OCI-LY1 (cell line): Measurements from ENCODE around the gene KRT80.

ENCODE experiments used
- H2AFZ ChIP-seq: fragments of 200-600 bp; sonication (generic), shearing (Covaris generic); 2 replicates; pipeline ENCODE4 v1.6.0; 2014; ENCODE audit warnings: antibody characterized with exemption, mild to moderate bottlenecking, low read length
- H3F3A ChIP-seq: fragments of 200-600 bp; sonication (generic), shearing (Covaris generic); 2 replicates; pipeline ENCODE4 v1.6.0; 2014; ENCODE audit warnings: mild to moderate bottlenecking, antibody characterized with exemption, low read length, moderate library complexity; ENCODE audit not compliant: insufficient read depth
- H3K27ac ChIP-seq: fragments of 200-600 bp; sonication (generic); 2 replicates; pipeline ENCODE4 v1.5.1; 2014; ENCODE audit warnings: low read length, mixed run types, mild to moderate bottlenecking, low read depth; ENCODE audit not compliant: poor library complexity, severe bottlenecking
- H3K27me3 ChIP-seq: fragments of 200-600 bp; sonication (generic); 2 replicates; pipeline ENCODE4 v1.6.0; 2014; ENCODE audit warnings: antibody characterized with exemption, mild to moderate bottlenecking, low read length, moderate library complexity; ENCODE audit not compliant: insufficient read depth
- H3K36me3 ChIP-seq: fragments of 200-600 bp; sonication (generic); 2 replicates; pipeline ENCODE4 v1.6.1; 2014; ENCODE audit warnings: mild to moderate bottlenecking, antibody characterized with exemption, low read length, moderate library complexity, mixed read lengths; ENCODE audit not compliant: insufficient read depth
- H3K4me1 ChIP-seq: fragments of 200-600 bp; sonication (generic); 2 replicates; pipeline ENCODE4 v1.5.1; 2014; ENCODE audit warnings: mild to moderate bottlenecking, low read length, moderate library complexity; ENCODE audit not compliant: insufficient read depth, severe bottlenecking
- H3K4me2 ChIP-seq: fragments of 200-600 bp; sonication (generic), shearing (Covaris generic); 2 replicates; pipeline ENCODE4 v1.6.1; 2014; ENCODE audit warnings: low read length
- H3K4me3 ChIP-seq: fragments of 200-600 bp; sonication (generic); 2 replicates; pipeline ENCODE4 v1.5.1; 2014; ENCODE audit warnings: low read length, low read depth, mild to moderate bottlenecking, mixed read lengths; ENCODE audit not compliant: poor library complexity, severe bottlenecking
- H3K79me2 ChIP-seq: fragments of 200-600 bp; shearing (Covaris generic); 2 replicates; pipeline ENCODE4 v1.6.1; 2016; ENCODE audit warnings: mixed run types, low read length, mixed read lengths; ENCODE audit not compliant: insufficient read depth
- H3K9ac ChIP-seq: fragments of 200-600 bp; sonication (generic), shearing (Covaris generic); 2 replicates; pipeline ENCODE4 v1.6.1; 2014; ENCODE audit warnings: mild to moderate bottlenecking, low read length, mixed read lengths
- H3K9me2 ChIP-seq: fragments of 200-600 bp; sonication (generic), shearing (Covaris generic); 2 replicates; pipeline ENCODE4 v1.6.1; 2014; ENCODE audit warnings: low read depth, mild to moderate bottlenecking, low read length, mixed read lengths
- H3K9me3 ChIP-seq: fragments of 200-600 bp; shearing (Covaris generic); 2 replicates; pipeline ENCODE4 v1.6.1; 2014; ENCODE audit warnings: low read length, mixed read lengths
- H4K20me1 ChIP-seq: fragments of 200-600 bp; sonication (generic), shearing (Covaris generic); 2 replicates; pipeline ENCODE4 v1.6.0; 2016; ENCODE audit warnings: mild to moderate bottlenecking, low read length; ENCODE audit not compliant: insufficient read depth
- CTCF ChIP-seq: fragments of 200-600 bp; sonication (generic), shearing (Covaris generic); IDR thresholded peaks from 2 replicates; pipeline ENCODE4 v1.5.1; 2017; ENCODE audit warnings: mild to moderate bottlenecking, antibody characterized with exemption, low read length, moderate library complexity, mixed read lengths
- EZH2 ChIP-seq: fragments of 200-600 bp; sonication (generic), shearing (Covaris generic); IDR thresholded peaks from 2 replicates; pipeline ENCODE4 v1.8.0; 2017; ENCODE audit warnings: borderline replicate concordance, mixed run types, mild to moderate bottlenecking, antibody characterized with exemption, low read length, moderate library complexity, mixed read lengths

Gene KRT80

GRCh38 chr12:52227606-52228166 is 35.9 kb upstream of the KRT80 start:
- no peaks in the 10 kb centered on the region for H4K20me1 ChIP-seq
- no peak overlapping the region for H3K9ac ChIP-seq
- H3K4me2 ChIP-seq: no peak overlapping the region
- no peaks in the 10 kb centered on the region for H3K27me3 ChIP-seq
- H3F3A ChIP-seq: no peaks in the 10 kb centered on the region
- no peak overlapping the region for H2AFZ ChIP-seq
- no peaks in the 10 kb centered on the region for H3K9me3 ChIP-seq
- no peak overlapping the region for H3K27ac ChIP-seq
- no peaks in the 10 kb centered on the region for H3K79me2 ChIP-seq
- H3K4me3 ChIP-seq: no peak overlapping the region
- H3K9me2 ChIP-seq: no peaks in the 10 kb centered on the region
- no peak for TF ChIP-seq EZH2
- no peak for TF ChIP-seq CTCF
- no peaks in the 10 kb centered on the region for H3K4me1 ChIP-seq
- no peaks in the 10 kb centered on the region for H3K36me3 ChIP-seq

GRCh38 chr12:52226446-52226845 is 34.6 kb upstream of the KRT80 start:
- no peaks in the 10 kb centered on the region for H3K9me2 ChIP-seq
- no peak overlapping the region for H3K9ac ChIP-seq
- no peaks in the 10 kb centered on the region for H3K9me3 ChIP-seq
- H2AFZ ChIP-seq: no peak overlapping the region
- H3K27me3 ChIP-seq: no peaks in the 10 kb centered on the region
- H3K4me1 ChIP-seq: no peaks in the 10 kb centered on the region
- H3K79me2 ChIP-seq: no peaks in the 10 kb centered on the region
- no peak for TF ChIP-seq EZH2
- no peak for TF ChIP-seq CTCF
- no peaks in the 10 kb centered on the region for H3K36me3 ChIP-seq
- H3F3A ChIP-seq: no peaks in the 10 kb centered on the region
- H4K20me1 ChIP-seq: no peaks in the 10 kb centered on the region
- H3K4me3 ChIP-seq: no peak overlapping the region
- H3K4me2 ChIP-seq: no peak overlapping the region
- H3K27ac ChIP-seq: no peak overlapping the region

GRCh38 chr12:52225752-52226151 is 33.9 kb upstream of the KRT80 start:
- no peaks in the 10 kb centered on the region for H3K36me3 ChIP-seq
- no peak overlapping the region for H3K9ac ChIP-seq
- H3F3A ChIP-seq: no peaks in the 10 kb centered on the region
- H4K20me1 ChIP-seq: no peaks in the 10 kb centered on the region
- no peaks in the 10 kb centered on the region for H3K27me3 ChIP-seq
- TF ChIP-seq CTCF (no peak), EZH2 (no peak)
- no peak overlapping the region for H2AFZ ChIP-seq
- H3K79me2 ChIP-seq: no peaks in the 10 kb centered on the region
- H3K4me1 ChIP-seq: no peaks in the 10 kb centered on the region
- no peak overlapping the region for H3K4me2 ChIP-seq
- no peak overlapping the region for H3K27ac ChIP-seq
- H3K9me2 ChIP-seq: no peaks in the 10 kb centered on the region
- H3K9me3 ChIP-seq: no peaks in the 10 kb centered on the region
- no peak overlapping the region for H3K4me3 ChIP-seq
